SJSA1 (cell line): ENCODE results near the gene WSB1. TPM values are rescaled to one million over a fixed set of nuclear protein-coding genes. Genes with fewer than 3 reads are reported as not detected.
"Not testable (repeated sequence)": the region's sequence is repeated elsewhere in the genome, so short reads cannot be mapped to it uniquely, and the experiment has no call there.

Experiments
- DNase-seq, 2 experiments: peaks; one replicate each; pipeline ENCODE4 v3.0.0-alpha.2; 2015 to 2020; ENCODE audit warnings: low spot score in 2 of 2, low read depth in 1 of 2
- H3K27ac ChIP-seq: fragments of 250-450 bp; sonication (Bioruptor Pico); 2 replicates; pipeline ENCODE4 v1.5.1; 2020; ENCODE audit warnings: mild to moderate bottlenecking, moderate library complexity
- H3K27me3 ChIP-seq: fragments of 250-450 bp; sonication (Bioruptor Pico); replicated peaks from 2 replicates; pipeline ENCODE4 v1.5.1; 2020; ENCODE audit warnings: mild to moderate bottlenecking, moderate library complexity
- H3K36me3 ChIP-seq: fragments of 250-450 bp; sonication (Bioruptor Pico); 2 replicates; pipeline ENCODE4 v1.5.1; 2020; ENCODE audit warnings: mild to moderate bottlenecking
- H3K4me1 ChIP-seq: fragments of 250-450 bp; sonication (Bioruptor Pico); replicated peaks from 2 replicates; pipeline ENCODE4 v1.6.1; 2021; ENCODE audit warnings: mild to moderate bottlenecking
- H3K4me3 ChIP-seq: fragments of 250-450 bp; sonication (Bioruptor Pico); 2 replicates; pipeline ENCODE4 v1.5.1; 2020; ENCODE audit warnings: mild to moderate bottlenecking
- H3K9me3 ChIP-seq: fragments of 250-450 bp; sonication (Bioruptor Pico); replicated peaks from 2 replicates; pipeline ENCODE4 v1.5.1; 2020; ENCODE audit warnings: mild to moderate bottlenecking
- total RNA-seq: library from RNA; depleted of rRNA; stranded (reverse); fragments of >200 nt; shearing (Covaris generic); gene quantifications from 2 replicates; pipeline ENCODE4 v1.2.3, GENCODE V29; 2014

Gene WSB1
- total RNA-seq, 1 experiment from 2014 or later, result 55.3 TPM

DNA sequence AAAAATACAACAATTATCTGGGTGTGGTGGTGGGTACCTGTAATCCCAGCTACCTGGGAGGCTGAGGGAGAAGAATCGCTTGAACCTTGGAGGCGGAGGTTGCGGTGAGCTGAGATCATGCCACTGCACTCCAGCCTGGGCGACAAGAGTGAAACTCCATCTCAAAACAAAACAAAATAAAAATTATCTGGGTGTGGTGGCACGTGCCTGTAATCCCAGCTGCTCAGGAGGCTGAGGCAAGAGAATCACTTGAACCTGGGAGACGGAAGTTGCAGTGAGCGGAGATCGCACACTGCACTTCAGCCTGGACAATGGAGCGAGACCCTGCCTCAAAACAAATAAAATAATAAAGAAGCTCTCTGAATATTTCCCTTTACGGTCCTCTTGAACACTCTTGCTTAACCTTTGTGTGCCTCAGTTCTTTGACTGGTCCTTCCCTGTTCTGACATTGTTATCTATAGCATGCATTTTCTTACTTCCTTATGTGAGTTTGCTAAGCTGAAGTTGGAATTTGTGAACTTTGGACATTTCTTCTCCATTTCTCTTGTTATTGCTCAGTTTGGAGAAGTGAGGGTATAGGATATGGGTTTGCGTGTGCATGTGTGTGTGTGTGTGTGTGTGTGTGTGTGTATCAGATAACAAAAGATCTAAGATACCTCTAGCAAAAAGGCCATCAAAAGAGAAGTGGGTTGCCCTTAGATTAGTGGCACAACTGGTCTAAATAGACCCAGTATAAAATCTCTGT, 29.7 kb upstream of the WSB1 start:
- H3K9me3 ChIP-seq, result no peaks in the 10 kb centered on the region
- no peak overlapping the region for H3K4me3 ChIP-seq
- DNase-seq, result no peak
- no peak overlapping the region for H3K27ac ChIP-seq
- no peaks in the 10 kb centered on the region for H3K36me3 ChIP-seq
- no peaks in the 10 kb centered on the region for H3K27me3 ChIP-seq
- no peaks in the 10 kb centered on the region for H3K4me1 ChIP-seq

DNA sequence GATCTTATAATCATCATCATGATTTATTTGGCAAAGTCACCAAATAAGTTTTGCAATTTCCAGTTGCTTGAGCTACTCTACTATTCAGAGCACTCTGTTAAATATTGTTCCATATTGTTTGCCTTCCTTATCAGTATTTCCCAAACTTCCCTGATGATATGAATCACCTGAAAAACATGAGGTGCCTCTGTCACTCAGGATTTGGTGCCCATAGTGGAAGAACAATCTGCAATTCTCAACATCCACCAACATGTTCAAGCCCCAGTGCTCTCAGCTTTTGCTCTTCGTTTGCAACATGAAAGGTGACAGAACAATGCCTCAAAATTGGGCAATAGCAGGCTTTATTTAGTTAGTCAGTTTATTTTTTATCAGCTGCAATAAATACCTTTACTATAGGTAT, 28.6 kb upstream of the WSB1 start:
- no peak for DNase-seq
- no peaks in the 10 kb centered on the region for H3K27me3 ChIP-seq

GRCh38 chr17:27266228-27266627, 27.7 kb upstream of the WSB1 start:
- Histone ChIP-seq H3K36me3 (no peaks in the 10 kb centered on the region), H3K4me1 (no peaks in the 10 kb centered on the region), H3K9me3 (no peaks in the 10 kb centered on the region), H3K4me3 (no peak overlapping the region), H3K27ac (no peak overlapping the region), H3K27me3 (no peaks in the 10 kb centered on the region)
- DNase-seq, result no peak

More for the DNA sequence above, 28.6 kb upstream of the WSB1 start:
- no peak overlapping the region for H3K4me3 ChIP-seq
- H3K36me3 ChIP-seq, result no peaks in the 10 kb centered on the region
- no peaks in the 10 kb centered on the region for H3K4me1 ChIP-seq
- H3K27ac ChIP-seq, result no peak overlapping the region
- no peaks in the 10 kb centered on the region for H3K9me3 ChIP-seq

DNA sequence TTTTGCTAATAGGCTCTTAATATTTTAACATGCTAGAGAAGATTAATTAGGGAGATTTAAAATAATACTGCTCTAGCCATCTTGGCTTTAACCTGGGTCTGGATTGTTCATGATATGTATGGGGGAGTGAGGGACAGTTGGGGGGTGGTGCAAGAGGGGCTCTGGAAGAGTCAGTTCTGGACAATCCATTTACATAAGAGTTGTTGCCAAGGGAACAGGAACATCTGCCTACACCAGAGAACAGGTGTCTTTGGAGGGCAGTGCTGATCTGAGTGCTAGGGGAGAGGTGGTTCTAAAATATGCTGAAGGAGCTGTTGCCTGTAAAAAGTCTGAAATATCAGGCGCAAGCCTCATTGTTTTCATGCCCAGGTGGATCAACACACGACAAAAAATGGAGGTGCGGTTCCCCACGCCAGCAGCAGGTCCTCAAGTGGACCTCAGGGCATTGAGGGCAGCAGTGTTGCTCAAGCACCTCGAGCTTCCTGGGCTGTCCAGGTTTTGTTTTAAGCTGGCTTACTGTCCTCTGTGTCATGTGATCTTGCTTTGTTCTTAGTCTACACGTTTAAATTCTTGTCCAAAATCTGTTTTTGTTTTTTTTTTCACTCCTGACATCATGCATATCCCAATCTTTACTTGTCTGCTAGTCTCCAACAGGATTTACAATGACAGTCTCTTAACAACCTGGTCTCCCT, 25.4 kb upstream of the WSB1 start:
- no peak overlapping the region for H3K4me3 ChIP-seq
- H3K36me3 ChIP-seq, result no peaks in the 10 kb centered on the region
- no peaks in the 10 kb centered on the region for H3K27me3 ChIP-seq
- no peak for DNase-seq
- no peaks in the 10 kb centered on the region for H3K9me3 ChIP-seq
- H3K27ac ChIP-seq, result no peak overlapping the region
- no peaks in the 10 kb centered on the region for H3K4me1 ChIP-seq

GRCh38 chr17:27269201-27269600, 24.7 kb upstream of the WSB1 start:
- no peaks in the 10 kb centered on the region for H3K27me3 ChIP-seq
- DNase-seq, result no peak
- no peaks in the 10 kb centered on the region for H3K4me1 ChIP-seq
- H3K27ac ChIP-seq, result no peak overlapping the region
- H3K36me3 ChIP-seq, result no peaks in the 10 kb centered on the region
- H3K4me3 ChIP-seq, result no peak overlapping the region
- H3K9me3 ChIP-seq, result no peaks in the 10 kb centered on the region

DNA sequence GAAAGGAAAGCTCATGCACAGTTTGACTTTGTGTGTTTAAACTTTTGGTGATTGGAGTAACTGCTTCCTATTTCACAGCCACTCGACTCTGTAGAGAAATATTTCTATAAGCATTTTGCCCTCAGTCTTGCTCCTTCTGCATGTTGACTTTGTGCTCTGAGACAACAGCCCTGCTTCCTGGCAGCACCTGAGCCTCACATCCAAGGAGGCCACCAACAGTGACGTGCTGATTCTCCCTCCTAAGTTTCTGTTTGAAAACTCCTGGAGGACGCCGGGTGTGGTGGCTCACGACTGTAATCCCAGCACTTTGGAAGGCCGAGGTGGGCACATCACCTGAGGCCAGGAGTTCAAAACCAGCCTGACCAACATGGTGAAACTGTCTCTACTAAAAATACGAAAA, 23.9 kb upstream of the WSB1 start:
- Histone ChIP-seq H3K27ac (no peak overlapping the region), H3K9me3 (no peaks in the 10 kb centered on the region), H3K36me3 (no peaks in the 10 kb centered on the region), H3K4me3 (no peak overlapping the region), H3K27me3 (no peaks in the 10 kb centered on the region), H3K4me1 (no peaks in the 10 kb centered on the region)
- DNase-seq, result no peak

GRCh38 chr17:27276653-27277156, 17.2 kb upstream of the WSB1 start:
- no peaks in the 10 kb centered on the region for H3K4me1 ChIP-seq
- H3K36me3 ChIP-seq, result no peaks in the 10 kb centered on the region
- no peak overlapping the region for H3K4me3 ChIP-seq
- H3K27me3 ChIP-seq, result no peaks in the 10 kb centered on the region
- no peaks in the 10 kb centered on the region; the same call in 1 of the 2 replicates for H3K9me3 ChIP-seq
- no peak for DNase-seq
- H3K27ac ChIP-seq, result no peak overlapping the region

DNA sequence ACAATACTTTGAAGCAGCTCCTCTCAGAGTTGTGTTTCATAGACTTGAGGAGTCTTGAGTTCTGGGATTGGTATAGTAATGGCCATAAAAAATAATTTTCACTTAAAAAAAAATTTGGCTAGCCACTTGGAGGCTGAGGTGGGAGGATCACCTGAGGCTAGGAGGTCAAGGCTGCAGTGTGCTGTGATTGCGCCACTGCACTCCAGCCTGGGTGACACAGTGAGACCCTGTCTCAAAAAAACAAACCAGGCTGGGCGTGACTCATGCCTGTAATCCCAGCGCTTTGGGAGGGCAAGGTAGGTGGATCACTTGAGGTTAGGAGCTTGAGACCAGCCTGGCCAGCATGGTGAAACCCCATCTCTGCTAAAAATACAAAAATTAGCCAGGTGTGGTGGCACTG, 14.8 kb upstream of the WSB1 start:
- H3K9me3 ChIP-seq, H3K36me3 ChIP-seq, H3K27me3 ChIP-seq, H3K27ac ChIP-seq, DNase-seq, H3K4me3 ChIP-seq, H3K4me1 ChIP-seq: not testable (repeated sequence)

DNA sequence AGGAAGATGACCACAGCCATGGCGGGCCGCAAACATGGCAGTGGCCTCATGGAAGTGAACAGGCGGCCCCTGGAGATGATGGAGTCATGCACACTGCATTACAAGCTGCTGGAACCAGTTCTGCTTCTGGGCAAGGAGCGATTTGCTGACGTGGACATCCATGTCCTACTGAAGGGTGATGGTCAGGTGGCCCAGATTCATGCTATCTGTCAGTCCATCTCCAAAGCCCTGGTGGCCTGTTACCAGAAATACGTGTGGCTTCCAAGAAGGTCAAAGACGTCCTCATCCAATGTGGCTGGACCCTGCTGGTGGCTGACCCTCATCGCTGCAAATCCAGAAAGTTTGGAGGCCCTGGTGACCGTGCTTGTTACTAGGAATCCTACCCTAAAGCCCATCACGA, 13.4 kb upstream of the WSB1 start:
- Histone ChIP-seq H3K36me3 (no peaks in the 10 kb centered on the region), H3K27me3 (no peaks in the 10 kb centered on the region), H3K4me3 (no peak overlapping the region), H3K27ac (no peak overlapping the region), H3K9me3 (no peaks in the 10 kb centered on the region; the same call in 1 of the 2 replicates), H3K4me1 (no peaks in the 10 kb centered on the region)
- DNase-seq, result no peak

DNA sequence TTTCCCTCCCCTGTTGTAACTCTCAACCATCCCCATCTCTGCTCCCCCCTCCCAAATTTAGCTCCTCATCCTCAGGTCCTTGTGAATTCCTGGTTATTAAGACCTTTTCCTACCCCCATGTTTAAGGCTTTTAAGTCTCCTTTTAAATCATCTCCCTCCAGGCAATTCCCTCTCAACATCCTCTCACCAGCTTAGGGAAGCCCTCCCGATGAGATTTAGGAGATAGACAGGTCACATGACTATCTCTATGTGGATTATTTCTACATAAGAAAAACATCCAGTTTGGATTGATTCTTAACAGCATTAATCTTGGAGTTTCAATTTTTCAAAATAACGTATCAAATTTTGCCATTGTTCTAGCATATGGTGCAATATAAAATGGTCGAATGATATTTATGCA, 12.5 kb upstream of the WSB1 start:
- no peak overlapping the region for H3K27ac ChIP-seq
- H3K9me3 ChIP-seq, result no peaks in the 10 kb centered on the region; the same call in 1 of the 2 replicates
- H3K36me3 ChIP-seq, result no peaks in the 10 kb centered on the region
- H3K4me3 ChIP-seq, result no peak overlapping the region
- H3K4me1 ChIP-seq, result no peaks in the 10 kb centered on the region
- H3K27me3 ChIP-seq, result no peaks in the 10 kb centered on the region
- DNase-seq, result no peak

DNA sequence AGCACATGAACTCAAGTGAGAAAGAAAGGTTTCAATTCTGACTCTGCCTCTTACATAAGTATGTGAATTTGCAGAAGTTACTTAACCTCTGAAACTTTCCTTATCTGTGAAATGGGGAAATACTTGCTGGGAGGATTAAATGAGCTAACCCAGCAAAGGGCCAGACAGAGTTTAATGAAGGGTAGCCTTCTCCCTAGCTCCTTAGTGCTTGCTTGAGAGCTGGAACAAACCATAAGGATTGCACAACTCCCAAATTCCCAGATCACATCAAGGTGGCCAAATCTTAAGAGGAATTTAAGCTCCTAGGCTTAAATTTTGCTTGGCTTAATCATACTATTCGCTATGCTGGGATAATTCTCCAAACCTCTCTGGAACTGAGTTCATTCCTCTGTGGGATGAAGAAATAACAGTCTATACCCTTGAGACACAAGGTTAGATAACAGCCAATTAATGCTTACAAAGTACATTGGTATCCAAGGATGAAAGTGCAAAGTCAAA, 11.8 kb upstream of the WSB1 start:
- H3K27ac ChIP-seq, result no peak overlapping the region
- no peak for DNase-seq
- H3K27me3 ChIP-seq, result no peaks in the 10 kb centered on the region

DNA sequence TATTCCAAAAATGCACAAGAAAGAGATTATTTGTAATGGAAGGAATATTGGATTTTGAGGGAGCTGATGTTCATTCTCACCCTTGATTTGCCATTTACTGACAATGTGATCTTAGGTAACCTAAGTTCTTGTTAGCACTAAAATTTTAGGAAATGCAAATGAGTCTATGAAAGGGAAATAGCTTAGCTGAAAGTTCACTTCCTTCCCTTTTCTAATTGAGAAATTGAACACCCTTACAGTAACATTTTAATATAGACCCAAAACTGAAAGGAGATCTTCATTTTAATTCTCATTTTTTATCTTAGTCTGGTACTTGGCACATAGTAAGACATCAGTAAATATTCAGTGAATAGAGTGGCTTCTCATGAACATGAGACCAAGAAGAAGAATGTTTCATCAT, 10.9 kb upstream of the WSB1 start:
- H3K27ac ChIP-seq, result no peak overlapping the region
- H3K27me3 ChIP-seq, result no peaks in the 10 kb centered on the region; the same call in 1 of the 2 replicates
- no peaks in the 10 kb centered on the region for H3K4me1 ChIP-seq
- no peaks in the 10 kb centered on the region for H3K9me3 ChIP-seq
- no peak for DNase-seq
- H3K36me3 ChIP-seq, result no peaks in the 10 kb centered on the region
- no peak overlapping the region for H3K4me3 ChIP-seq

More for the DNA sequence above, 11.8 kb upstream of the WSB1 start:
- no peaks in the 10 kb centered on the region; the same call in 1 of the 2 replicates for H3K9me3 ChIP-seq
- H3K36me3 ChIP-seq, result no peaks in the 10 kb centered on the region
- H3K4me1 ChIP-seq, result no peaks in the 10 kb centered on the region
- no peak overlapping the region for H3K4me3 ChIP-seq

GRCh38 chr17:27283751-27284150, 10.2 kb upstream of the WSB1 start:
- H3K36me3 ChIP-seq, result no peaks in the 10 kb centered on the region
- no peaks in the 10 kb centered on the region; the same call in 1 of the 2 replicates for H3K27me3 ChIP-seq
- no peak for DNase-seq
- H3K9me3 ChIP-seq, result no peaks in the 10 kb centered on the region
- no peaks in the 10 kb centered on the region for H3K4me1 ChIP-seq
- H3K4me3 ChIP-seq, result no peak overlapping the region
- H3K27ac ChIP-seq, result no peak overlapping the region

- DNase-seq, result no peak
- H3K27me3 ChIP-seq, result no peaks in the 10 kb centered on the region; the same call in 1 of the 2 replicates
- H3K36me3 ChIP-seq, result no peaks in the 10 kb centered on the region
- no peaks in the 10 kb centered on the region for H3K4me1 ChIP-seq
- H3K4me3 ChIP-seq, result no peak overlapping the region
- H3K27ac ChIP-seq, result no peak overlapping the region
- no peaks in the 10 kb centered on the region for H3K9me3 ChIP-seq
Observed at GRCh38 chr17:27284811-27285415, 9.0 kb upstream of the WSB1 start.
